A549 (cell line): ENCODE results near the gene RNF39. TPM values are rescaled to one million over a fixed set of nuclear protein-coding genes. Genes with fewer than 3 reads are reported as not detected.
A peak's percentile ranks its signal among the peaks of the same experiment; 100 is the strongest.

Source experiments
- ATAC-seq, 2 experiments: fragments of 200-7000 bp in 1 of 2; fragments of >200 bp in 1 of 2; cut with Nextera tagmentation in 1 of 2; cut with Tn5 transposase in 1 of 2; 3 replicates each; pipeline versions ENCODE4 v1.8.0 to v1.9.1; 2018 to 2020; ENCODE audit warnings: mild to moderate bottlenecking in 1 of 2, moderate library complexity in 1 of 2
- CTCF ChIA-PET: fragments of 300-600 bp; sonication (Branson Sonifier 250); formaldehyde crosslinking; extraction: SDS; loops from one replicate; lab custom pipeline; 2021; ENCODE audit warnings: antibody characterized with exemption, inconsistent platforms; lab: Yijun Ruan, JAX
- POLR2A ChIA-PET: fragments of 350-600 bp; formaldehyde crosslinking; extraction: SDS; loops from one replicate; lab custom pipeline; 2021; ENCODE audit warnings: antibody characterized with exemption, inconsistent platforms; lab: Yijun Ruan, JAX
- DNase-seq, 2 experiments: peaks; one replicate each; pipeline versions ENCODE4 v3.0.0 to v3.0.0-alpha.2; 2011 to 2016; ENCODE audit warnings: low read depth in 1 of 2, low spot score in 1 of 2
- FAIRE-seq: peaks from 2 replicates; lab custom pipeline; 2011; peaks lifted over from hg19 to GRCh38; lab: Jason Lieb, UNC
- H3K27ac ChIP-seq, 2 experiments: fragments of >200 bp; sonication (Bioruptor Twin); formaldehyde crosslinking; 3 replicates each; pipeline ENCODE4 v1.5.1; 2016 to 2017
- H3K4me1 ChIP-seq: fragments of >200 bp; sonication (Bioruptor Twin); formaldehyde crosslinking; 3 replicates; pipeline ENCODE4 v1.6.1; 2016
- H3K4me2 ChIP-seq: fragments of >200 bp; sonication (Bioruptor Twin); formaldehyde crosslinking; 3 replicates; pipeline ENCODE4 v1.6.1; 2016
- H3K4me3 ChIP-seq: fragments of >200 bp; sonication (Bioruptor Twin); formaldehyde crosslinking; 3 replicates; pipeline ENCODE4 v1.5.1; 2016
- H3K9me3 ChIP-seq: fragments of >200 bp; sonication (Bioruptor Twin); formaldehyde crosslinking; 3 replicates; pipeline ENCODE4 v1.6.1; 2016
- CBX2 ChIP-seq: fragments of 200-600 bp; sonication (generic); IDR thresholded peaks from 2 replicates; pipeline ENCODE4 v1.6.1; 2016; ENCODE audit warnings: low read depth, mild to moderate bottlenecking, borderline replicate concordance
- EHF ChIP-seq: fragments of 250-450 bp; sonication (Bioruptor Pico); IDR thresholded peaks from 2 replicates; pipeline ENCODE4 v1.5.0; 2020; ENCODE audit warnings: mild to moderate bottlenecking
- FOSB ChIP-seq: fragments of 250-450 bp; sonication (Bioruptor Pico); IDR thresholded peaks from 2 replicates; pipeline ENCODE4 v1.5.0; 2020; ENCODE audit warnings: mild to moderate bottlenecking, moderate library complexity
- FOSL2 ChIP-seq, 2 experiments: fragments of 450-650 bp in 1 of 2; fragments of >200 bp in 1 of 2; sonication (Bioruptor Twin) in 1 of 2; formaldehyde crosslinking; IDR thresholded peaks; 2 replicates each; pipeline versions ENCODE4 v1.5.0 to v1.6.1; 2016 to 2020; ENCODE audit warnings: mild to moderate bottlenecking in 1 of 2, moderate library complexity in 1 of 2
- GATA3 ChIP-seq: IDR thresholded peaks from 2 replicates; pipeline ENCODE4 v1.6.1; 2012; ENCODE audit warnings: borderline replicate concordance
- HDAC2 ChIP-seq: fragments of 200-600 bp; sonication (generic); IDR thresholded peaks from 2 replicates; pipeline ENCODE4 v1.6.1; 2016
- HOXA7 ChIP-seq: fragments of 250-450 bp; sonication (Bioruptor Pico); IDR thresholded peaks from 2 replicates; pipeline ENCODE4 v1.5.0; 2020; ENCODE audit warnings: mild to moderate bottlenecking, moderate library complexity
- HOXB13 ChIP-seq: fragments of 250-450 bp; sonication (Bioruptor Pico); IDR thresholded peaks from 2 replicates; pipeline ENCODE4 v1.5.0; 2020; ENCODE audit warnings: low read depth, mild to moderate bottlenecking, moderate library complexity
- HOXB5 ChIP-seq: fragments of 250-450 bp; sonication (Bioruptor Pico); IDR thresholded peaks from 2 replicates; pipeline ENCODE4 v1.5.0; 2020; ENCODE audit warnings: mild to moderate bottlenecking, moderate library complexity
- JUN ChIP-seq, 2 experiments: fragments of >200 bp; sonication (Bioruptor Twin); formaldehyde crosslinking; IDR thresholded peaks; 2 replicates in 1 of 2; 3 replicates in 1 of 2; pipeline ENCODE4 v1.6.1; 2016 to 2017
- MAFK ChIP-seq: fragments of 450-650 bp; IDR thresholded peaks from 2 replicates; pipeline ENCODE4 v1.6.1; 2014; ENCODE audit not compliant: partially characterized antibody
- NFE2L2 ChIP-seq: fragments of 150-350 bp; conservative IDR thresholded peaks from 2 replicates; pipeline ENCODE4 v1.6.1; 2014; ENCODE audit warnings: low read length
- POLR2A ChIP-seq: IDR thresholded peaks from 2 replicates; pipeline ENCODE4 v1.6.1; 2012; ENCODE audit warnings: mild to moderate bottlenecking, low read length
- POLR2AphosphoS2 ChIP-seq: conservative IDR thresholded peaks from 2 replicates; pipeline ENCODE4 v1.6.1; 2012; ENCODE audit warnings: low read length, improper control_type of control experiment, inconsistent platforms
- RAD21 ChIP-seq, 2 experiments: fragments of >200 bp in 1 of 2; sonication (Bioruptor Twin) in 1 of 2; formaldehyde crosslinking in 1 of 2; IDR thresholded peaks in 1 of 2; conservative IDR thresholded peaks in 1 of 2; 2 replicates in 1 of 2; 3 replicates in 1 of 2; pipeline ENCODE4 v1.6.1; 2012 to 2018; ENCODE audit warnings: inconsistent platforms in 1 of 2
- RFX5 ChIP-seq: fragments of 450-650 bp; IDR thresholded peaks from 2 replicates; pipeline ENCODE4 v1.7.1; 2014; ENCODE audit warnings: antibody characterized with exemption, mild to moderate bottlenecking, moderate library complexity
- TFCP2L1 ChIP-seq: fragments of 250-450 bp; sonication (Bioruptor Pico); IDR thresholded peaks from 2 replicates; pipeline ENCODE4 v1.5.0; 2021; ENCODE audit warnings: mild to moderate bottlenecking
- TP53 ChIP-seq: fragments of 250-450 bp; sonication (Bioruptor Pico); IDR thresholded peaks from 2 replicates; pipeline ENCODE4 v1.5.0; 2021; ENCODE audit warnings: mild to moderate bottlenecking, moderate library complexity
- WGBS: methylation state at CpG from one replicate; pipeline ENCODE4 v1.1.6; 2017; ENCODE audit errors: missing lambda C conversion rate; 5-methylcytosine and 5-hydroxymethylcytosine counted together
- polyA plus RNA-seq, 4 experiments: library from polyadenylated mRNA; depleted of rRNA in 3 of 4; stranded (reverse); fragments of >200 nt; fragmentation: RNase III in 1 of 4; extraction: RNeasy Plus Mini Kit Qiagen cat#74134 plus additional on column Dnase treatment in 1 of 4; gene quantifications; 2 replicates in 3 of 4; 3 replicates in 1 of 4; pipeline ENCODE4 v1.2.3, GENCODE V29; 2011 to 2017
- TF ChIP-seq, protein P1 (sequence below): IDR thresholded peaks from 2 replicates; pipeline ENCODE4 v1.6.1; 2012; ENCODE audit warnings: low read depth, borderline replicate concordance
- TF ChIP-seq, protein P2 (sequence below): IDR thresholded peaks from 2 replicates; pipeline ENCODE4 v1.6.1; 2012
- TF ChIP-seq, protein P3 (sequence below): fragments of 250-450 bp; sonication (Bioruptor Pico); IDR thresholded peaks from 2 replicates; pipeline ENCODE4 v1.5.0; 2020; ENCODE audit warnings: low read depth, mild to moderate bottlenecking, moderate library complexity
- TF ChIP-seq, protein P4 (sequence below): fragments of 450-650 bp; IDR thresholded peaks from 2 replicates; pipeline ENCODE4 v1.6.1; 2014; ENCODE audit warnings: antibody characterized with exemption

The RNF39 gene
- polyA plus RNA-seq, 2 of the 4 experiments (the other 2 are of a cell fraction), result not detected

DNA sequence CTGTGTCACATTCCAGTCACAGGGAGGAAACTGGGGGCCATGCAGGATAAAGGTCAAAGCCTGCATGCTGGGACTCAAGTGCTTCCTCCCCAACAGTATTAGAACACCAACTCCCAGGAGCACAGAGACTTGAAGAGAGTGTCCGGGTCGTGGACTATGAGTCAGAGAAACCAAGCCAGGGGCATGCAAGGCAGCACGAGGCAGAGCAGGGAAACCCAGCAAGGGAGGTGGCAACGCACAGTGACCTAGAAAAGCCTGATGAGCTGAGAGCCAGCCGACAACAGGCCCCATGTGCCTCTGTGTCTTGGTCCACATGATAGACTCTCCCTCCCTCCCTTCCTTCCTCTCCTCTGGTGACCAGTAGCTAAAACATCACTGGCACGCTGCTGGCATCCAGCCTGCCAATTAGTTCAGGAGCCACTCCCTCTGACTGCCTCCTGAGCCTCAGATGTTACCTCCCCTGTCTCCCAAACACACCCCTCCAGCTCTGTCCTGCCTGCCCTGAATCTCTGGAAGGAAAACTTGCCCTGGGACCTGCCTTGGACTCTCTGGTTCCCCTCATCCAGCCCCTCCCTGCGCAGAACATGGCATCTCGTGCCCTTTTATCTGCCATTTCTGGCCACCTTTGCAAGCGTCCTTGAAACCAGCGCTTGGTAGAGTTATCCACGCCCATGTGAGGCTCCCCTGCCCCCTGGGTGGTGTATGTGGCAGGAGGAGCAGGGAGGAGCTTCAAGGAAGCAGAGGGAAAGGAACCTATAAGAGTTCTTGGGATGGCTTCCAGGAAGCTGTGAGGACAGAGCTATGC lies 16.2 kb upstream of the RNF39 start:
- TF ChIP-seq TP53 (CRISPR knock-in tag) (no peak), HDAC2 (no peak), HOXB13 (CRISPR knock-in tag) (no peak), TFCP2L1 (CRISPR knock-in tag) (no peak), FOSB (CRISPR knock-in tag) (no peak)
- TF ChIP-seq, protein P1, sequence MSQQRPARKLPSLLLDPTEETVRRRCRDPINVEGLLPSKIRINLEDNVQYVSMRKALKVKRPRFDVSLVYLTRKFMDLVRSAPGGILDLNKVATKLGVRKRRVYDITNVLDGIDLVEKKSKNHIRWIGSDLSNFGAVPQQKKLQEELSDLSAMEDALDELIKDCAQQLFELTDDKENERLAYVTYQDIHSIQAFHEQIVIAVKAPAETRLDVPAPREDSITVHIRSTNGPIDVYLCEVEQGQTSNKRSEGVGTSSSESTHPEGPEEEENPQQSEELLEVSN, result peak; percentile 60; the same call in 1 of the 2 replicates
- TF ChIP-seq, protein P2, sequence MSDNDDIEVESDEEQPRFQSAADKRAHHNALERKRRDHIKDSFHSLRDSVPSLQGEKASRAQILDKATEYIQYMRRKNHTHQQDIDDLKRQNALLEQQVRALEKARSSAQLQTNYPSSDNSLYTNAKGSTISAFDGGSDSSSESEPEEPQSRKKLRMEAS, result peak; percentile 51; the same call in 1 of the 2 replicates
- 35% methylated on average over 11 of the region's 11 CpGs for WGBS
- FAIRE-seq (no peak), ATAC-seq (peak; percentile 53 to 74; a peak in 4 of 6 replicates), DNase-seq (peak in 1 of 2 experiments; percentile 48)
- H3K4me1 ChIP-seq, result peaks cover 27% of the 10 kb centered on the region
- H3K9me3 ChIP-seq, result no peaks in the 10 kb centered on the region
- H3K4me3 ChIP-seq, result no peak overlapping the region
- H3K27ac ChIP-seq, result peak overlapping the region; percentile 13 to 68; a peak in 3 of 6 replicates
- CTCF ChIA-PET, result interaction anchor here (1.2 to 7.1 kb wide), 3 partner anchors 11 to 77 kb away, joined by 3 to 43 read pairs (median 4); partner anchors contain the start of gene RNF39
- POLR2A ChIA-PET, result no interaction called here
- peak overlapping the region; percentile 35 for H3K4me2 ChIP-seq

DNA sequence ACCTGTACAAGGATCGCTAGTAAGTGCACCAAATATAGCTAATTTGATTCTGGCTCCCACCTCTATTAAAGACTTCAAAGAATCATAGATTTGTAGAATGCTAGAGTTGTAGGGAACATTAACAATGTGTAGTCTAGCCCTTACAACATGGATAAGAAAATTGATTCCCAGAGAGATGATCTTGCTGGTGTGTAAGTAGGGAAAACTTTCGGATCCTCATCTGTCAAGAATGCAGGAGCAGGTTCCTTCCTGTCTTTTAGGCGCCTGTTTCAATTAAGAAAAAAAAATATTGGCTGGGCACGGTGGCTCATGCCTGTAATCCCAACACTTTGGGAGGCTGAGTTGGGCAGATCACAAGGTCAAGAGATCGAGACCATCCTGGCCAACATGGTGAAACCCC lies 12.3 kb upstream of the RNF39 start:
- Histone ChIP-seq H3K27ac (no peak overlapping the region), H3K4me3 (no peak overlapping the region), H3K9me3 (no peaks in the 10 kb centered on the region), H3K4me2 (no peak overlapping the region), H3K4me1 (peaks cover 12% of the 10 kb centered on the region)
- ChIA-PET POLR2A (interaction anchor here (1.2 kb wide), 1 partner anchor 14 kb away, joined by 3 read pairs; no protein-coding TSS in a partner anchor), CTCF (interaction anchor here (0.9 to 1.3 kb wide), 2 partner anchors 9 to 11 kb away, joined by 3 read pairs; no protein-coding TSS in a partner anchor)
- DNase-seq (no peak), ATAC-seq (no peak), FAIRE-seq (no peak)
- 49% methylated on average over 5 of the region's 5 CpGs for WGBS
- TF ChIP-seq EHF (CRISPR knock-in tag), result no peak
- TF ChIP-seq POLR2A, result no peak
- TF ChIP-seq, protein P3, sequence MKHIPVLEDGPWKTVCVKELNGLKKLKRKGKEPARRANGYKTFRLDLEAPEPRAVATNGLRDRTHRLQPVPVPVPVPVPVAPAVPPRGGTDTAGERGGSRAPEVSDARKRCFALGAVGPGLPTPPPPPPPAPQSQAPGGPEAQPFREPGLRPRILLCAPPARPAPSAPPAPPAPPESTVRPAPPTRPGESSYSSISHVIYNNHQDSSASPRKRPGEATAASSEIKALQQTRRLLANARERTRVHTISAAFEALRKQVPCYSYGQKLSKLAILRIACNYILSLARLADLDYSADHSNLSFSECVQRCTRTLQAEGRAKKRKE (CRISPR knock-in tag), result no peak
- TF ChIP-seq GATA3, result no peak
- no peak for TF ChIP-seq HOXA7
- no peak for TF ChIP-seq RAD21 (conservative IDR thresholded peaks at IDR 0.05 in 1 of 2, IDR thresholded peaks at IDR 0.05 in 1 of 2)
- no peak for TF ChIP-seq NFE2L2
- TF ChIP-seq HOXB5 (CRISPR knock-in tag), result no peak
- TF ChIP-seq CBX2, result no peak
- no peak for TF ChIP-seq TP53 (CRISPR knock-in tag)
- TF ChIP-seq FOSL2 (IDR thresholded peaks at IDR 0.05), result no peak
- no peak for TF ChIP-seq FOSL2 (CRISPR knock-in tag; IDR thresholded peaks at IDR 0.05)
- TF ChIP-seq JUN (IDR thresholded peaks at IDR 0.05), result no peak
- TF ChIP-seq RFX5, result no peak
- TF ChIP-seq MAFK, result no peak
- TF ChIP-seq TFCP2L1 (CRISPR knock-in tag), result no peak
- TF ChIP-seq, protein P4, sequence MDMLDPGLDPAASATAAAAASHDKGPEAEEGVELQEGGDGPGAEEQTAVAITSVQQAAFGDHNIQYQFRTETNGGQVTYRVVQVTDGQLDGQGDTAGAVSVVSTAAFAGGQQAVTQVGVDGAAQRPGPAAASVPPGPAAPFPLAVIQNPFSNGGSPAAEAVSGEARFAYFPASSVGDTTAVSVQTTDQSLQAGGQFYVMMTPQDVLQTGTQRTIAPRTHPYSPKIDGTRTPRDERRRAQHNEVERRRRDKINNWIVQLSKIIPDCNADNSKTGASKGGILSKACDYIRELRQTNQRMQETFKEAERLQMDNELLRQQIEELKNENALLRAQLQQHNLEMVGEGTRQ, result no peak
- no peak for TF ChIP-seq POLR2AphosphoS2
